LNCAP (cell line): ENCODE data around the gene CEP57.

Source experiments
- TF ChIP-seq, protein P1 (sequence below): fragments of 450-650 bp; IDR thresholded peaks from 2 replicates; pipeline ENCODE4 v1.5.1; 2017; ENCODE audit warnings: mild to moderate bottlenecking

CEP57 gene

DNA sequence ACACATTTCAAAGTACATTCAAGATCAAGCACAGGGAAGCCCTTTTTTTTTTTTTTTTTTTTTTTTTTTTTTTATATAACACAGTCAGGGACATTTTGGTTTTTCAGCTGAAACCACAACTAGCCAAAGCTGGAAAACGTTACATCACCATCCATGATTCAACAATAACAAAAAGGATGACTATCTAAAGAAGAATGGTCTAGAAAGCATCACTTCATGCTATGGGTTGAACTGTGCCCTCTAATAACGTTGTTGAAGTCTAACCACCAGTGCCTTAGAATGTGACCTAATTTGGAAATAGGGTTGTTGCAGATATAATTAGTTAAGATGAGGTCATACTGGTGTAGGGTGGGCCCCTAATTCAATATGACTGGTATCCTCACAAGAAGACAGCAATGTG lies 87.0 kb downstream of the CEP57 start:
- TF ChIP-seq, protein P1, sequence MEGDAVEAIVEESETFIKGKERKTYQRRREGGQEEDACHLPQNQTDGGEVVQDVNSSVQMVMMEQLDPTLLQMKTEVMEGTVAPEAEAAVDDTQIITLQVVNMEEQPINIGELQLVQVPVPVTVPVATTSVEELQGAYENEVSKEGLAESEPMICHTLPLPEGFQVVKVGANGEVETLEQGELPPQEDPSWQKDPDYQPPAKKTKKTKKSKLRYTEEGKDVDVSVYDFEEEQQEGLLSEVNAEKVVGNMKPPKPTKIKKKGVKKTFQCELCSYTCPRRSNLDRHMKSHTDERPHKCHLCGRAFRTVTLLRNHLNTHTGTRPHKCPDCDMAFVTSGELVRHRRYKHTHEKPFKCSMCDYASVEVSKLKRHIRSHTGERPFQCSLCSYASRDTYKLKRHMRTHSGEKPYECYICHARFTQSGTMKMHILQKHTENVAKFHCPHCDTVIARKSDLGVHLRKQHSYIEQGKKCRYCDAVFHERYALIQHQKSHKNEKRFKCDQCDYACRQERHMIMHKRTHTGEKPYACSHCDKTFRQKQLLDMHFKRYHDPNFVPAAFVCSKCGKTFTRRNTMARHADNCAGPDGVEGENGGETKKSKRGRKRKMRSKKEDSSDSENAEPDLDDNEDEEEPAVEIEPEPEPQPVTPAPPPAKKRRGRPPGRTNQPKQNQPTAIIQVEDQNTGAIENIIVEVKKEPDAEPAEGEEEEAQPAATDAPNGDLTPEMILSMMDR, result no peak
